GM21381 (cell line): ENCODE measurements around the gene MSL3.

ENCODE experiments used
- ATAC-seq: cut with Tn5 transposase; IDR thresholded peaks from one replicate; pipeline ENCODE4 v1.9.1; 2021; ENCODE audit warnings: mild to moderate bottlenecking, moderate library complexity; ENCODE audit not compliant: unreplicated experiment

MSL3 gene

GRCh38 chrX:11757719-11758399 is at the start of gene MSL3:
Gene MSL3 (plus strand): TSS chrX:11758237. CDS start chrX:11758264, 27 bp downstream.
- peak; percentile 34 for ATAC-seq

GRCh38 chrX:11722304-11722703 is 35.7 kb upstream of the MSL3 start:
- no peak for ATAC-seq

- no peak for ATAC-seq
Measured at GRCh38 chrX:11724122-11725017, 33.7 kb upstream of the MSL3 start.

GRCh38 chrX:11725631-11726442 is 32.2 kb upstream of the MSL3 start:
- no peak for ATAC-seq

GRCh38 chrX:11728556-11728955 is 29.5 kb upstream of the MSL3 start:
- no peak for ATAC-seq

GRCh38 chrX:11733614-11734013 is 24.4 kb upstream of the MSL3 start:
- no peak for ATAC-seq

GRCh38 chrX:11739776-11740175 is 18.3 kb upstream of the MSL3 start:
- ATAC-seq: no peak

GRCh38 chrX:11740794-11741193 is 17.2 kb upstream of the MSL3 start:
- no peak for ATAC-seq

- ATAC-seq: no peak
Measured at GRCh38 chrX:11741574-11741973, 16.5 kb upstream of the MSL3 start.

GRCh38 chrX:11745881-11746280 is 12.2 kb upstream of the MSL3 start:
- ATAC-seq: no peak

GRCh38 chrX:11750046-11750445 is 8.0 kb upstream of the MSL3 start:
- ATAC-seq: no peak

GRCh38 chrX:11750694-11751093 is 7.3 kb upstream of the MSL3 start:
- ATAC-seq: no peak

GRCh38 chrX:11751261-11751660 is 6.8 kb upstream of the MSL3 start:
- no peak for ATAC-seq

- no peak for ATAC-seq
Measured at GRCh38 chrX:11753668-11754067, 4.4 kb upstream of the MSL3 start.

- ATAC-seq: no peak
Measured at GRCh38 chrX:11754958-11755645, 2.9 kb upstream of the MSL3 start.

GRCh38 chrX:11755724-11756123 is 2.3 kb upstream of the MSL3 start:
- ATAC-seq: no peak

GRCh38 chrX:11756354-11757318 is 1.4 kb upstream of the MSL3 start:
- ATAC-seq: no peak

- ATAC-seq: no peak
Measured at GRCh38 chrX:11757397-11757718, 679 bp upstream of the MSL3 start.

- ATAC-seq: peak; percentile 43
Measured at GRCh38 chrX:11758400-11759171, 549 bp downstream of the MSL3 start.
